Measurements from ENCODE around the gene DUSP12.

DUSP12 gene

DNA sequence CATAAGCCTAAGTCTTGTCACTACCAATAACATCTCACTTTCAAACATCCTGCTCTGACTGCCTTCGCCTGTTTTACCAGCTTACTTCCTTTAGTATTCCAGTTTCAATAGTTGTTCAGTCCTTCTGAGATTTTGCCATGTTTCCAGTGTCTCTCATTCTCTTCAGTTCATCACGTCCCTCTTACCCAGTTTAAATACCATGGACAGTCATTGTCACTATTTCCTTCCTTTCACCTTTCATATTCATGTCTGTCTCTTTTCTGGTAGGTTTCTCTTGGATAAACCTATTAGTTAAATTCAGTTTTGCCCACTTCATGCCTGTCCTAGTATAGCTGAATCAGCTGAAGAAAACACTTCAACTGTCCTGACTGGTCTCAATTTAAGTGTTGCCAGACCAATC is 22.4 kb downstream of the DUSP12 start:
- H3K4me3 ChIP-seq (ENCODE audit: low read depth, low read length) = no peak overlapping the region
- TF ChIP-seq, protein P1, sequence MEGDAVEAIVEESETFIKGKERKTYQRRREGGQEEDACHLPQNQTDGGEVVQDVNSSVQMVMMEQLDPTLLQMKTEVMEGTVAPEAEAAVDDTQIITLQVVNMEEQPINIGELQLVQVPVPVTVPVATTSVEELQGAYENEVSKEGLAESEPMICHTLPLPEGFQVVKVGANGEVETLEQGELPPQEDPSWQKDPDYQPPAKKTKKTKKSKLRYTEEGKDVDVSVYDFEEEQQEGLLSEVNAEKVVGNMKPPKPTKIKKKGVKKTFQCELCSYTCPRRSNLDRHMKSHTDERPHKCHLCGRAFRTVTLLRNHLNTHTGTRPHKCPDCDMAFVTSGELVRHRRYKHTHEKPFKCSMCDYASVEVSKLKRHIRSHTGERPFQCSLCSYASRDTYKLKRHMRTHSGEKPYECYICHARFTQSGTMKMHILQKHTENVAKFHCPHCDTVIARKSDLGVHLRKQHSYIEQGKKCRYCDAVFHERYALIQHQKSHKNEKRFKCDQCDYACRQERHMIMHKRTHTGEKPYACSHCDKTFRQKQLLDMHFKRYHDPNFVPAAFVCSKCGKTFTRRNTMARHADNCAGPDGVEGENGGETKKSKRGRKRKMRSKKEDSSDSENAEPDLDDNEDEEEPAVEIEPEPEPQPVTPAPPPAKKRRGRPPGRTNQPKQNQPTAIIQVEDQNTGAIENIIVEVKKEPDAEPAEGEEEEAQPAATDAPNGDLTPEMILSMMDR (IDR thresholded peaks at IDR 0.05; ENCODE audit: low read depth, low read length) = no peak

DNA sequence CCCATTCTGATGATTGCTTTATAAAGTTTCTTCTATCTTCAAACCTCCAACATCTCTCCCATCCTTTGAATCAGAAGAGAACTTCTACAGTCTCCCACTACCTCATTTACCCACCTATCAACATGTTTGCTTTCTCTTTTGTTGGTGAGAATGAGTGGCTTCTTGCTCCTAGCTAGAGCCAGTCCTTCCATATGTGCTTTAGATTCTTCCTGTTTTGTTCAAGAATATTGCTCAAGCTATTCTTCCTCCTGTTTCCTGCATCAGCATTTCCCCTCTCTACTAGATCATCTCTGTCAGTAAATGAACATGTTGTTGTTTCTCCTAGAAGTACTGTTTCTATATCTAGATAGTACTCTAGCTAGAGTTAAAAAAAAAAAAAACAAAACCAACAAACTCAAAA is 22.8 kb downstream of the DUSP12 start:
- TF ChIP-seq, protein P1 (IDR thresholded peaks at IDR 0.05; ENCODE audit: low read depth, low read length) = no peak
- no peak overlapping the region for H3K4me3 ChIP-seq (ENCODE audit: low read depth, low read length)

DNA sequence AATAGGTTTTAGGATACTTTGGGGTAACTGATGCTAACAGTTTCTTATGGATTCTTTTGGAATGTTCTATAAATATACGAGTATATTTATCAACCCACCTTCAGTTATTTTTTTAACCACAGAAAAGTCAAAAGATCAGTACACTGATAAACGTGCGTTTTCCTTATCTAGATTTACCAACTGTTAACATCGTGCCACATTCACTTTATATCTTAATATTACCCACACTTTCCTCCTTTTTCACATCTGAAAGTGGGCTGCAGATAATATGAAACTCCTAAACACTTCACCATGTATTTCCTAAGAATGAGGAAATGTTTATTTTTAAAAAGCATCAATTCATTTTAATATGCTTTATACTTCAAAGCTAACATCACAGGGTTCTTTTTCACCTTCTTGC is 24.2 kb downstream of the DUSP12 start:
- no peak overlapping the region for H3K4me3 ChIP-seq (ENCODE audit: low read depth, low read length)
- TF ChIP-seq, protein P1 (IDR thresholded peaks at IDR 0.05; ENCODE audit: low read depth, low read length) = no peak

DNA sequence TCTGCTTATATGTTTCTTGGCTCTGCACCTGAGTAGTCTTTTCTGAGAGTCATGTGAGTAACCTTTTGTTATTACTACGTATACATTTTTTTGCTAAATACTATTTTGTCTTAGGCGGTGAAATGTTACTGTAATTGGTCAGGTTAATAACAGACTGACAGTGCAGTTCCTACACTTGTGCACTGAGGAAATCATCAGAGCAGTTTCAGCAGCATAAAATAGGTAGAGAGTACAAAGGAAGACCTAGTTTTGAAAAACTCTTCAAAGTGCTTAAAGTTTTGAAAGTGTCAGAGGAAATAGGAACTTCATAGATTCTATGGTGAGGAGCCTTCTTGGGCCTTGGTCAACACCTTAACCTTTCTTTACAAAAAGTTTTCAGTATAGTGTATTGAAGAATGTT is 27.7 kb downstream of the DUSP12 start:
- TF ChIP-seq, protein P1 (IDR thresholded peaks at IDR 0.05; ENCODE audit: low read depth, low read length) = no peak
- H3K4me3 ChIP-seq (ENCODE audit: low read depth, low read length) = no peak overlapping the region

DNA sequence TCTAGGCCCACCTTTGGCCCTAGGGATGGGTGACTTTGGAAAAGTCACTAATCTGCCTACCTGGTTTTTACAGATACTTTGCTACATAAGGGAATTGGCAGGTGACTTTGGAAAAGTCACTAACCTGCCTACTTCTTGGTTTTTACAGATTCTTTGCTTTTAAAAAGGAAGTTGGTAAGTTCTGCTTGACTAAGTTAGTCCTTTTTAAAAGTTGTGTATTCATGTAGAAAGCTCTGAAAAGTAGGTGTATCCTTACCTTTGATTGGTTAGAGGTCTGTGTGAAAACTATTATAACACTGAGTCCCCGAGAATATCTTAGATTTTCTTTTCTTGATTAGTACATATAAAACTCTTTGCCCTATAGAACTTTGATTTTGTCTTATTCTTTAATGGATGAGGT is 28.9 kb downstream of the DUSP12 start:
- no peak overlapping the region for H3K4me3 ChIP-seq (ENCODE audit: low read depth, low read length)
- TF ChIP-seq, protein P1 (IDR thresholded peaks at IDR 0.05; ENCODE audit: low read depth, low read length) = no peak

DNA sequence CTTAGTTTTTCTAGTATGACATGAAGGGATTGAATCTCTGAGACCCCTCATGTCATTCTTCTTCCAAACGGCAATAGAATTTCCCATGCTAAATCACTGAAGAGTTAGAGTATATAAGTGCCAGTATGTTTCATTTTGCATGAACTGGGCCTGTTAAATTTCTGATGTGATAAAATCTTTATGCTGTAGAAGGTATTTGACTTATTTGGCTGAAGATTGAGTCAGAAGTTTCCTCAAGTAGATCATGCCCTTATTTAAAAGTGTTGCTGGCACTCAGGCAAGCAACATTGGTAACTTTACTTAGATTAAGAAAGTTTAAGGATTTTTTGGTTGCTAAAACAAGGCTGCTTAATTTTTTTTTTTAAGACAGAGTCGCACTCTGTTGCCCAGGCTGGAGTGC is 29.8 kb downstream of the DUSP12 start:
- H3K4me3 ChIP-seq (ENCODE audit: low read depth, low read length) = no peak overlapping the region
- TF ChIP-seq, protein P1 (IDR thresholded peaks at IDR 0.05; ENCODE audit: low read depth, low read length) = no peak

DNA sequence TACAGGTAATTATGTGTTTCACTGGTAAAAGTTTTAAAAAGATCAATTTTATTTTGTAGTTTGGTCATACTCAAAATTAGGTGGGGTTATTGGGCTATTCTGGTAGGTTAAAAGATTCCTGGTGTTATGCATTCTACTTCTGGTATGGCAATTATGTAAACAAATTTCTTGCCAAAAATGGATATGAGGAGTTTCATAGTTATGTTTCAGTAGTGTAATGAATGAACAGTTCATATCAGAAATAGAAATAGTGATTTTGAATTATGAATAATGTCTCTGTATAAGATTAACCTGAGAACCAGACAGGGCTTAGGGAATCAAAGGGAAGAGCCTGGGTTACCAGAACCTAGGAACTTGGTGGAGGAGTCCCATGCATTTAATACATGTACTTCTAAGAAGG is 32.4 kb downstream of the DUSP12 start:
- TF ChIP-seq, protein P1 (IDR thresholded peaks at IDR 0.05; ENCODE audit: low read depth, low read length) = no peak
- no peak overlapping the region for H3K4me3 ChIP-seq (ENCODE audit: low read depth, low read length)
